ENCODE data around the gene ABHD12B. TPM values are rescaled to one million over a fixed set of nuclear protein-coding genes. Genes with fewer than 3 reads are reported as not detected.

The ABHD12B gene, protein sequence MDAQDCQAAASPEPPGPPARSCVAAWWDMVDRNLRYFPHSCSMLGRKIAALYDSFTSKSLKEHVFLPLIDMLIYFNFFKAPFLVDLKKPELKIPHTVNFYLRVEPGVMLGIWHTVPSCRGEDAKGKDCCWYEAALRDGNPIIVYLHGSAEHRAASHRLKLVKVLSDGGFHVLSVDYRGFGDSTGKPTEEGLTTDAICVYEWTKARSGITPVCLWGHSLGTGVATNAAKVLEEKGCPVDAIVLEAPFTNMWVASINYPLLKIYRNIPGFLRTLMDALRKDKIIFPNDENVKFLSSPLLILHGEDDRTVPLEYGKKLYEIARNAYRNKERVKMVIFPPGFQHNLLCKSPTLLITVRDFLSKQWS
- total RNA-seq (2021) (0.37 and 0.74 TPM in 2 replicates), Bru-seq, nascent RNA (not detected), BruChase-seq, experiment 1, labeled RNA remaining after a 2-hour chase (not detected), BruChase-seq, experiment 2, labeled RNA remaining after a 6-hour chase (percentile 3 among the genes with signal in this experiment)
- long read RNA-seq, partial matches to known transcripts: 0 of 2 reads
- long read RNA-seq, other reads (novel, unspliced or antisense): 2 of 2 reads

DNA sequence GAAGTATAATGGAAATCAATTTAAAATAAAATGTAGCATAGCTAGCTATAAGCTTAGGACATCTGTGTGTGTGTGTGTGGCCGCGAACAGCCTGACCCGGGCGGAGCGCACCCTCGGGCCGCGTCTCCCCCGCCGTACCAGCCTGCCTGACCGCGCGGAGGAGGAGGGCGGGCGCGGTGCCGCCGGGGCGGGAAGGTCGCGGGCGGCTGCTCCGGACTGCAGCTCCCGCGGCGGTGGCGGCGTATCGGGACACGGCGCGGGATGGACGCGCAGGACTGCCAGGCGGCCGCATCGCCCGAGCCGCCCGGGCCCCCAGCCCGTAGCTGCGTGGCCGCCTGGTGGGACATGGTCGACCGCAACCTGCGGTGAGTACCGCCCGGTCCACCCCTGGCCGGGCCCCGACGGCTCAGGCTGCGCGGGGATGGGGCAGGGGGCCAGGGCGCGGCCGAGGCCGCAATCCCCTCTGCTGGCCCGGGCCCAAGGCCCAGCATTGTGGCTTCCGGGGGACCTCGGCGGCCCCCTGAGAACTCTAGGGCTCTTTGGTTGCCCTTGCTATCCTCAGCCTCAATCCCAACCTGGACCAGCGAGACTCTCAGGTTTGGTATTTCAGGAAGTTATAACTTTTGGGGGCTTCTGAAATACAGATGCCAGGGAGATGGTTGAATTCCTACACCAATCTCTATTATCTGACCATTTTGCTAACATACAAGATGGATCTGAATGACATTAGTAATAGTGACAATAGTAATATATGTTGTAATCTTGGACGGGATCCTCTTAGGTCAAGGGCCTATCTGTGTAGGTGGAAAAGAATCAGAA, at the start of gene ABHD12B:
TSS of gene ABHD12B (plus strand) at position 140 of the 819 bp plus-strand sequence. CDS start at position 262, 122 bp downstream.
- H3K36me3 ChIP-seq (ENCODE audit: insufficient read depth, low read length, poor library complexity, severe bottlenecking): no peaks in the 10 kb centered on the region
- no TSS peak for BruUV-seq (replicated peaks)
- peaks cover 50% of the 10 kb centered on the region for H3K27me3 ChIP-seq (replicated peaks; ENCODE audit: insufficient read depth, low read depth, low read length, poor library complexity)
- no peaks in the 10 kb centered on the region for H3K4me1 ChIP-seq (ENCODE audit: insufficient read depth, low read length, poor library complexity, severe bottlenecking)
- CTCF ChIA-PET: no interaction called here
- H3K9me3 ChIP-seq (ENCODE audit: low read depth, low read length, poor library complexity, severe bottlenecking): no peaks in the 10 kb centered on the region
- no peak within 1 kb of the TSS for H3K4me3 ChIP-seq (ENCODE audit: low read depth, low read length, poor library complexity, severe bottlenecking)
- no peak for DNase-seq (ENCODE audit: low spot score)
- peak; percentile 51 for TF ChIP-seq EZH2 (IDR thresholded peaks at IDR 0.05; ENCODE audit: borderline replicate concordance, low read depth, low read length, poor library complexity, severe bottlenecking)
- TF ChIP-seq, protein P1, sequence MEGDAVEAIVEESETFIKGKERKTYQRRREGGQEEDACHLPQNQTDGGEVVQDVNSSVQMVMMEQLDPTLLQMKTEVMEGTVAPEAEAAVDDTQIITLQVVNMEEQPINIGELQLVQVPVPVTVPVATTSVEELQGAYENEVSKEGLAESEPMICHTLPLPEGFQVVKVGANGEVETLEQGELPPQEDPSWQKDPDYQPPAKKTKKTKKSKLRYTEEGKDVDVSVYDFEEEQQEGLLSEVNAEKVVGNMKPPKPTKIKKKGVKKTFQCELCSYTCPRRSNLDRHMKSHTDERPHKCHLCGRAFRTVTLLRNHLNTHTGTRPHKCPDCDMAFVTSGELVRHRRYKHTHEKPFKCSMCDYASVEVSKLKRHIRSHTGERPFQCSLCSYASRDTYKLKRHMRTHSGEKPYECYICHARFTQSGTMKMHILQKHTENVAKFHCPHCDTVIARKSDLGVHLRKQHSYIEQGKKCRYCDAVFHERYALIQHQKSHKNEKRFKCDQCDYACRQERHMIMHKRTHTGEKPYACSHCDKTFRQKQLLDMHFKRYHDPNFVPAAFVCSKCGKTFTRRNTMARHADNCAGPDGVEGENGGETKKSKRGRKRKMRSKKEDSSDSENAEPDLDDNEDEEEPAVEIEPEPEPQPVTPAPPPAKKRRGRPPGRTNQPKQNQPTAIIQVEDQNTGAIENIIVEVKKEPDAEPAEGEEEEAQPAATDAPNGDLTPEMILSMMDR (conservative IDR thresholded peaks at IDR 0.05; ENCODE audit: low read depth, low read length): no peak
- intact Hi-C loops (cut with micrococcal nuclease; ENCODE audit: unreplicated experiment): no loop called here
- POLR2A ChIA-PET (ENCODE audit: low non-redundant PET): no interaction called here
- H3K27ac ChIP-seq (ENCODE audit: low read depth, low read length, poor library complexity, severe bottlenecking): no peak within 1 kb of the TSS

DNA sequence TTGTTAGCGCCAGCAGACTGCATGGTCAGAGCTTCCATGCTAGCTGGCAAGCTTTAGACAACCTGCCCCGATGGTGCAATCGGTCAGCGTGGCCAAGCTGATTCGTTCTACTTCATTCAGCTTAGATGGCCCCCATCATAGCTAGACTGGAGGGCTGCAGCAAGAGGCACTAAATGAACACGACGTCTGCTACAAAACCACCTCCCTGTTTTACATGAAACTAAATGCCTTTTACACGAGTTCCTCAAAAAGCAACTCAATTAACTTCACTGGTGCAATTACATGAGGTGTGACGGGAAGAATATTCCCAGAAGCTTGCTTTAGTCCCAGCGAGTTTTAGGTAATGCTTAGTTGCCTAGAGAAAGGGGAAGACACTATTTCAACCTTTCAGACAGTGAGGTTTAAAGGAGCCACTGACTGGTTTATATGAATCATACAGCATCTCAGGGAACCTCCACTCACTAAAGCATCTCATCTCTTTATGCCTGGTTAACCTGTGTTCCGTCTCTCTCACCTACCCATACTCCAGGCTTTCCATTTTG, 49.3 kb upstream of the ABHD12B start:
- Histone ChIP-seq H3K4me1 (ENCODE audit: insufficient read depth, low read length, poor library complexity, severe bottlenecking) (peaks cover 3% of the 10 kb centered on the region), H3K27ac (ENCODE audit: low read depth, low read length, poor library complexity, severe bottlenecking) (no peak overlapping the region), H3K27me3 (replicated peaks; ENCODE audit: insufficient read depth, low read depth, low read length, poor library complexity) (no peaks in the 10 kb centered on the region), H3K4me3 (ENCODE audit: low read depth, low read length, poor library complexity, severe bottlenecking) (no peak overlapping the region), H3K9me3 (ENCODE audit: low read depth, low read length, poor library complexity, severe bottlenecking) (no peaks in the 10 kb centered on the region), H3K36me3 (ENCODE audit: insufficient read depth, low read length, poor library complexity, severe bottlenecking) (no peaks in the 10 kb centered on the region)
- DNase-seq (ENCODE audit: low spot score): no peak
- ChIA-PET CTCF (no interaction called here), POLR2A (ENCODE audit: low non-redundant PET) (no interaction called here)
- BruUV-seq (replicated peaks): no TSS peak
- intact Hi-C loops (cut with micrococcal nuclease; ENCODE audit: unreplicated experiment): no loop called here
- TF ChIP-seq, protein P1 (conservative IDR thresholded peaks at IDR 0.05; ENCODE audit: low read depth, low read length): no peak
- no peak for TF ChIP-seq EZH2 (IDR thresholded peaks at IDR 0.05; ENCODE audit: borderline replicate concordance, low read depth, low read length, poor library complexity, severe bottlenecking)

DNA sequence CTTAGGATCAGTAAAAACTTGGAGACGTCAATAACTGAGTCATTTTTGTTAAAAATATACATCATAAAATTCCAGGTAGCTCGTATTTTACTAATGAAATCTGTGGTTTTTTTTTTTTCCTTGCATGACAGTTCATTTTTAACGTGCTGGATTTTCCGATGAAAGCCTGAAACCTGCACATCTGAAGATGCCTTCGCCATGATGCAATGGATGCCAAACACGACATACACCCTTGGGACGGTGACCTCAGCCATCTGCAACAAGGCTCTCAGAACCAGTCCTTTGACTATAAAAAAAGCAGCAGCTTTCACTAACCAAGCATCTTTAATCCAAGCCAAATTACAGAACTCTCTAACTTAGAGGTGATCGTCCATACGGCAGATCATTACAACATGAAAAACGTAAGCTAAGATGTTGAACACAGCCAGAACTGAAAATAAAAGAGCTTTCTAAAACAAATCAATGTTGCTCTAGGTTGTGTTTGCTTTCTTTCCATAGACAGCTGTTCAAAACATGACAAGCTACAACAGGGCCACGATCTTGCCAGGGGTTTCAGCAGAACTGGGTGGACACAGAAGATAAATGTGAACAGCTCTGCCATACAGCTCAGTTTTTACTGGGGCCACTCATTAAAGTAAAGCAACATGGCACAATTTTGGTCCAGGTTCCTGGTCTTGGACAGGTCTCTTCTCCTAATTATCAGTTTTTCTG, 48.6 kb upstream of the ABHD12B start:
- Histone ChIP-seq H3K27me3 (replicated peaks; ENCODE audit: insufficient read depth, low read depth, low read length, poor library complexity) (no peaks in the 10 kb centered on the region), H3K36me3 (ENCODE audit: insufficient read depth, low read length, poor library complexity, severe bottlenecking) (no peaks in the 10 kb centered on the region), H3K27ac (ENCODE audit: low read depth, low read length, poor library complexity, severe bottlenecking) (no peak overlapping the region), H3K9me3 (ENCODE audit: low read depth, low read length, poor library complexity, severe bottlenecking) (no peaks in the 10 kb centered on the region), H3K4me1 (ENCODE audit: insufficient read depth, low read length, poor library complexity, severe bottlenecking) (peaks cover 7% of the 10 kb centered on the region), H3K4me3 (ENCODE audit: low read depth, low read length, poor library complexity, severe bottlenecking) (no peak overlapping the region)
- DNase-seq (ENCODE audit: low spot score): no peak
- no peak for TF ChIP-seq EZH2 (IDR thresholded peaks at IDR 0.05; ENCODE audit: borderline replicate concordance, low read depth, low read length, poor library complexity, severe bottlenecking)
- TF ChIP-seq, protein P1 (conservative IDR thresholded peaks at IDR 0.05; ENCODE audit: low read depth, low read length): no peak
- CTCF ChIA-PET: no interaction called here
- POLR2A ChIA-PET (ENCODE audit: low non-redundant PET): interaction anchor here (0.6 kb wide), 1 partner anchor 1185 kb away, joined by 3 read pairs; no protein-coding TSS in a partner anchor
- no TSS peak for BruUV-seq (replicated peaks)
- intact Hi-C loops (cut with micrococcal nuclease; ENCODE audit: unreplicated experiment): no loop called here

Data from A673 (cell line).